ENCODE measurements around the gene PDP2.
A peak's percentile ranks its signal among the peaks of the same experiment; 100 is the strongest.
"Not testable (repeated sequence)": the region's sequence is repeated elsewhere in the genome, so short reads cannot be mapped to it uniquely, and the experiment has no call there.

Gene PDP2

GRCh38 chr16:66863707-66864106 lies 16.6 kb upstream of the PDP2 start:
- TF ChIP-seq, protein P1, sequence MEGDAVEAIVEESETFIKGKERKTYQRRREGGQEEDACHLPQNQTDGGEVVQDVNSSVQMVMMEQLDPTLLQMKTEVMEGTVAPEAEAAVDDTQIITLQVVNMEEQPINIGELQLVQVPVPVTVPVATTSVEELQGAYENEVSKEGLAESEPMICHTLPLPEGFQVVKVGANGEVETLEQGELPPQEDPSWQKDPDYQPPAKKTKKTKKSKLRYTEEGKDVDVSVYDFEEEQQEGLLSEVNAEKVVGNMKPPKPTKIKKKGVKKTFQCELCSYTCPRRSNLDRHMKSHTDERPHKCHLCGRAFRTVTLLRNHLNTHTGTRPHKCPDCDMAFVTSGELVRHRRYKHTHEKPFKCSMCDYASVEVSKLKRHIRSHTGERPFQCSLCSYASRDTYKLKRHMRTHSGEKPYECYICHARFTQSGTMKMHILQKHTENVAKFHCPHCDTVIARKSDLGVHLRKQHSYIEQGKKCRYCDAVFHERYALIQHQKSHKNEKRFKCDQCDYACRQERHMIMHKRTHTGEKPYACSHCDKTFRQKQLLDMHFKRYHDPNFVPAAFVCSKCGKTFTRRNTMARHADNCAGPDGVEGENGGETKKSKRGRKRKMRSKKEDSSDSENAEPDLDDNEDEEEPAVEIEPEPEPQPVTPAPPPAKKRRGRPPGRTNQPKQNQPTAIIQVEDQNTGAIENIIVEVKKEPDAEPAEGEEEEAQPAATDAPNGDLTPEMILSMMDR (conservative IDR thresholded peaks at IDR 0.05), result no peak
- H3K27ac ChIP-seq, result no peak overlapping the region

GRCh38 chr16:66869424-66869823 lies 10.9 kb upstream of the PDP2 start:
- TF ChIP-seq, protein P1 (conservative IDR thresholded peaks at IDR 0.05), result no peak
- H3K27ac ChIP-seq, result no peak overlapping the region

DNA sequence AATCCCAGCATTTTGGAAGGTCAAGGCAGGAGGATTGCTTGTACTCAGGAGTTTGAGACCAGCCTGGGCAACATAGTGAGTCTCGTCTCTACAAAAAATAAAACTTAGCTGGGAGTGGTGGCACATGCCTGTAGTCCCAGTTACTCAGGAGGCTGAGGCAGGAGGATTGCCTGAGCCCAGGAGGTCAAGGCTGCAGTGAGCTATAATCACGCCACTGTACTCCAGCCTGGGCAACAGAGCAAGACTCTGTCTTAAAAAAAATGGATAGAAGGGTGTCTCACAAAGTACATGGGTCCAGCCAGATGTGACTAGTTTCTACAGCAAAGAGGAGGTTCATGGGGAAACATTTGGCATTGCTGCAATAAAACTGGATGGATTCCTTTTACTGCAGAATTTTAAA lies 9.0 kb upstream of the PDP2 start:
- not testable (repeated sequence) for H3K27ac ChIP-seq

DNA sequence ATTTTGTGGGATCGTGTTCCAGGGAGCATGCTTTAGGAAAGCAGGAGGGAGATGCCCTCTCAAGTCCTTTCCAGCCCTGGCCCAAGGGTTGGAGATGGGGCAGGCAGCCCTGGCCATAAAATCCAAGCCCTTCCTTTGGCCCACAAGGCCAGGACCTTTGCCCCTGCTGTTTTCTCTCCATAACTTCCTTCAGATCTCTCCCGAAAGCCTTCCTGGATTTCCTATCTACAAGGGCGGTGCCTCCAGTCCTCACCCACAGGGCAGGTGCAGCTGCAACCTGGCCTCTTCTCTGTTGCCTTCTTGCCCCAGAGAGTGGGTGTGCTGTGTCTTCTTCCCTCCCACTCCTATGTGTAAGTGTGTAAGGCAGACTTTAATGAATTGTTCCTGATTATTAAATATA lies 8.5 kb upstream of the PDP2 start:
- TF ChIP-seq, protein P1 (conservative IDR thresholded peaks at IDR 0.05), result no peak
- H3K27ac ChIP-seq, result no peak overlapping the region

- TF ChIP-seq, protein P1 (conservative IDR thresholded peaks at IDR 0.05), result no peak
- peak overlapping the region; percentile 52 for H3K27ac ChIP-seq
These were observed 7.8 kb upstream of the PDP2 start for GRCh38 chr16:66872559-66872942.

DNA sequence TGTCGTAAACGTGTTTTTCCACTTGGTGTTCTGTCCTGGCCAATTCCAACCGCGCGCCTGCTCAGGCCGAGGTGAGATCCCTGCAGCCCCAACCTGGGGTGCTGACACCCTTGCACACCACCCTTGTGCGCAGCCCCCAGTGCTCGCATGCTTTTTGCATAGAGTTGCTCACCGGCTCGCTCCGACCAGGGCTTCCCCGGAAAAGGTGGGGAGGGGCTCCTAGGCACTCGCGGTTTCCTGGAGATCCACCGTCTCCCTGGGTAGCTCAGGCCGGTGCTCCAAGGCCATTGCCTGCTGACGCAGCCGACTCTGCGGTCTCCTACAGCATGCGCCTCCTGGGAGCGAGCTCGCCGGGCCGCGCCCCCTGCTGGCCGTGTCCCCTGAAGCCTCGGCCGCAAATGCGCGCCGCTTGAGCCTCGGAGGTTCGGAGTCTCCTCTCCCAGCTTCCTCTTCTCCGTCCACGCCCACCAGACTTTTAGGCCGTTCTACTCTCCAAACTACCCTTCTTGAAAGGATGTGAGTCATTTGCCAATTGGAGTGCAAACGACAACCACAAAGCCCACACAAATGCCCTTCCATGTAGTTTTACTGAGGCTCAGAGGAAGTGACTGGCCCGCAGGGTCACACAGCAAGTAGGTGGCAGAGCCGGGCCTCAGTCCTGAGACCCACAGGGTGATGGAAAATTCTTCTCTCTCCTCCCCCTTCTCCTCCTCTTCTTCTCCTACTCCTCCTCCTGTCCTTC lies 7.2 kb upstream of the PDP2 start:
- H3K27ac ChIP-seq, result peak overlapping the region; percentile 52
- TF ChIP-seq, protein P1 (conservative IDR thresholded peaks at IDR 0.05), result peak; percentile 88

DNA sequence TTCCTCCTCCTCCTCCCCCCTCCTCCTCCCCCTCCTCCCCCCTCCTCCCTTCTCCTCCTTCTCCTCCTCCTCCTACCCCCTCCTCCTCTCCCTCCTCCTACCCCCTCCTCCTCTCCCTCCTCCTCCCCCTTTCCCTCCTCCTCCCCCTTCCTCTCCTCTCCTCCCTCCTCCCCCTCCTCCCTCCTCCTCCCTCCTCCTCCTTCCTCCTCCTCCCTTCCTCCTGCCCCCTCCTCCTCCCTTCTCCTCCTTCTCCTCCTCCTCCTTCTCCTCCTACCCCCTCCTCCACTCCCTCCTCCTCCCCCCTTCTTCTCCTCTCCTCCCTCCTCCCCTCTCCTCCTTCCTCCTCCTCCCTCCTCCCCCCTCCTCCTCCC lies 6.6 kb upstream of the PDP2 start:
- no peak overlapping the region for H3K27ac ChIP-seq
- TF ChIP-seq, protein P1 (conservative IDR thresholded peaks at IDR 0.05), result no peak

- TF ChIP-seq, protein P1 (conservative IDR thresholded peaks at IDR 0.05), result no peak
- H3K27ac ChIP-seq, result no peak overlapping the region
These were observed 6.1 kb upstream of the PDP2 start for GRCh38 chr16:66874079-66874775.

Measured in VCaP (cell line).